ENCODE results near the gene FAM222A. TPM values are rescaled to one million over a fixed set of nuclear protein-coding genes. Genes with fewer than 3 reads are reported as not detected.

Gene FAM222A
- total RNA-seq, 4 donors from 2014 or later: 1.4 to 3.0 (median 1.8) TPM

GRCh38 chr12:109706747-109707469, 6.7 kb upstream of the FAM222A start:
- peak overlapping the region; percentile 10 to 51 (median 42) for H3K27ac ChIP-seq

GRCh38 chr12:109707470-109707821, 6.2 kb upstream of the FAM222A start:
- H3K4me3 ChIP-seq: no peak overlapping the region
- in situ Hi-C loops (cut with MboI; ENCODE audit: low pct_ligation_motif_present in 1 of 4, low pct_unique_long_range_greater_than_20kb in 1 of 4, low sequenced_read_pairs in 3 of 4): no loop called here
- intact Hi-C loops (cut with DNase I; ENCODE audit: low total_unique reads): no loop called here
- no peaks in the 10 kb centered on the region for H3K9me3 ChIP-seq
- peaks cover 0 to 9% (median 2%) of the 10 kb centered on the region in 4 donors for H3K4me1 ChIP-seq
- peak overlapping the region in 2 of 4 donors; percentile 46 to 51 for H3K27ac ChIP-seq
- no peak for TF ChIP-seq POLR2AphosphoS5 (IDR thresholded peaks at IDR 0.05)
- TF ChIP-seq CTCF (IDR thresholded peaks at IDR 0.05): no peak
- no peak for TF ChIP-seq POLR2A (IDR thresholded peaks at IDR 0.05)
- TF ChIP-seq EP300 (IDR thresholded peaks at IDR 0.05; ENCODE audit: low read depth): no peak
- DNase-seq: no peak
- WGBS, 2 donors (ENCODE audit: low coverage in 1 of 2): 54 to 62% methylated on average over 2 to 4 of the region's 4 CpGs
- H3K36me3 ChIP-seq: no peaks in the 10 kb centered on the region
- H3K27me3 ChIP-seq: no peaks in the 10 kb centered on the region

More at GRCh38 chr12:109706747-109707469, 6.7 kb upstream of the FAM222A start:
- peaks cover 0 to 9% (median 2%) of the 10 kb centered on the region in 4 donors for H3K4me1 ChIP-seq
- intact Hi-C loops (cut with DNase I; ENCODE audit: low total_unique reads) (no loop called here), in situ Hi-C loops (cut with MboI; ENCODE audit: low pct_ligation_motif_present in 1 of 4, low pct_unique_long_range_greater_than_20kb in 1 of 4, low sequenced_read_pairs in 3 of 4) (no loop called here)
- H3K9me3 ChIP-seq: no peaks in the 10 kb centered on the region
- no peaks in the 10 kb centered on the region for H3K36me3 ChIP-seq
- H3K4me3 ChIP-seq: no peak overlapping the region
- peak; percentile 41 for DNase-seq
- no peaks in the 10 kb centered on the region for H3K27me3 ChIP-seq
- TF ChIP-seq POLR2A (IDR thresholded peaks at IDR 0.05) (no peak), CTCF (IDR thresholded peaks at IDR 0.05) (no peak), POLR2AphosphoS5 (IDR thresholded peaks at IDR 0.05) (peak in 2 of 3 donors; percentile 19 to 29), EP300 (IDR thresholded peaks at IDR 0.05; ENCODE audit: low read depth) (no peak)
- 26 to 40% methylated on average over 2 to 10 of the region's 10 CpGs for WGBS, 2 donors (ENCODE audit: low coverage in 1 of 2)

GRCh38 chr12:109708939-109709338, 4.7 kb upstream of the FAM222A start:
- 33 to 49% methylated on average over 5 of the region's 5 CpGs for WGBS, 2 donors (ENCODE audit: low coverage in 1 of 2)
- in situ Hi-C loops (cut with MboI; ENCODE audit: low pct_ligation_motif_present in 1 of 4, low pct_unique_long_range_greater_than_20kb in 1 of 4, low sequenced_read_pairs in 3 of 4) (no loop called here), intact Hi-C loops (cut with DNase I; ENCODE audit: low total_unique reads) (no loop called here)
- DNase-seq: no peak
- TF ChIP-seq POLR2AphosphoS5 (IDR thresholded peaks at IDR 0.05): no peak
- no peak for TF ChIP-seq CTCF (IDR thresholded peaks at IDR 0.05)
- no peak for TF ChIP-seq EP300 (IDR thresholded peaks at IDR 0.05; ENCODE audit: low read depth)
- TF ChIP-seq POLR2A (IDR thresholded peaks at IDR 0.05): no peak
- H3K36me3 ChIP-seq: no peaks in the 10 kb centered on the region
- no peak overlapping the region for H3K27ac ChIP-seq
- H3K4me3 ChIP-seq: no peak overlapping the region
- H3K4me1 ChIP-seq: peaks cover 0 to 9% (median 2%) of the 10 kb centered on the region in 4 donors
- no peaks in the 10 kb centered on the region for H3K27me3 ChIP-seq
- H3K9me3 ChIP-seq: no peaks in the 10 kb centered on the region

- H3K27ac ChIP-seq: no peak overlapping the region
These were observed 4.1 kb upstream of the FAM222A start for GRCh38 chr12:109709401-109709991.

More at GRCh38 chr12:109709401-109709991, 4.1 kb upstream of the FAM222A start:
- intact Hi-C loops (cut with DNase I; ENCODE audit: low total_unique reads) (no loop called here), in situ Hi-C loops (cut with MboI; ENCODE audit: low pct_ligation_motif_present in 1 of 4, low pct_unique_long_range_greater_than_20kb in 1 of 4, low sequenced_read_pairs in 3 of 4) (no loop called here)
- DNase-seq: no peak
- TF ChIP-seq POLR2AphosphoS5 (IDR thresholded peaks at IDR 0.05) (no peak), POLR2A (IDR thresholded peaks at IDR 0.05) (no peak), CTCF (IDR thresholded peaks at IDR 0.05) (no peak)
- Histone ChIP-seq H3K27me3 (no peaks in the 10 kb centered on the region), H3K4me3 (no peak overlapping the region), H3K36me3 (no peaks in the 10 kb centered on the region), H3K9me3 (no peaks in the 10 kb centered on the region), H3K4me1 (peaks cover 0 to 10% (median 3%) of the 10 kb centered on the region in 4 donors)
- WGBS, 2 donors (ENCODE audit: low coverage in 1 of 2): 64 to 73% methylated on average over 5 to 11 of the region's 11 CpGs
